GM12864 (cell line): ENCODE measurements around the gene CES5A.
"Not testable (repeated sequence)": the region's sequence is repeated elsewhere in the genome, so short reads cannot be mapped to it uniquely, and the experiment has no call there.

Experiments
- DNase-seq: peaks from one replicate; pipeline ENCODE4 v3.0.0-alpha.2; 2011; ENCODE audit warnings: low read depth
- H3K4me3 ChIP-seq: 2 replicates; pipeline ENCODE4 v1.5.1; 2011; ENCODE audit warnings: mild to moderate bottlenecking, low read depth, low read length, control low read depth
- TF ChIP-seq, protein P1 (sequence below): IDR thresholded peaks from 2 replicates; pipeline ENCODE4 v1.5.1; 2011; ENCODE audit warnings: low read depth, mild to moderate bottlenecking, moderate library complexity, low read length, control low read depth, inconsistent platforms; ENCODE audit errors: missing control alignments

The CES5A gene

DNA sequence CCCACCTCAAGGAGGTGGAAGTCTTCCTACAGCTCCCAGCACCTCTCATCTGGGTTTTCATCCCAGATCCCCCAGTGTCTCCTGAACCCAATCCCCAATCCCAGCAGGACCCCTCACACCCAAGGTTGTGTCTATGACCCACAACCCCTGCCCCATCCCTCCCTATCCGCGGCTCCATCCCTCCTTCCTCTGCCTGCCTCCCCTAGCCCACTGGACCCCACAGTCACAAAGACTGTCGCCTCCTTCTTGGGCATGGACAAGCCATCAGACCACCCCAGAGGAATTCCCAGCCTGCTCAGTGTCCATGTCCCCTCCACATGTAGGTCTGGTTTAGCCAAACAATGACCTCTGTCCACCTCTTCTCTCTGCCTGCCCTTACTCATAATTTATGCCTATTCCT, 54.6 kb downstream of the CES5A start:
- TF ChIP-seq, protein P1, sequence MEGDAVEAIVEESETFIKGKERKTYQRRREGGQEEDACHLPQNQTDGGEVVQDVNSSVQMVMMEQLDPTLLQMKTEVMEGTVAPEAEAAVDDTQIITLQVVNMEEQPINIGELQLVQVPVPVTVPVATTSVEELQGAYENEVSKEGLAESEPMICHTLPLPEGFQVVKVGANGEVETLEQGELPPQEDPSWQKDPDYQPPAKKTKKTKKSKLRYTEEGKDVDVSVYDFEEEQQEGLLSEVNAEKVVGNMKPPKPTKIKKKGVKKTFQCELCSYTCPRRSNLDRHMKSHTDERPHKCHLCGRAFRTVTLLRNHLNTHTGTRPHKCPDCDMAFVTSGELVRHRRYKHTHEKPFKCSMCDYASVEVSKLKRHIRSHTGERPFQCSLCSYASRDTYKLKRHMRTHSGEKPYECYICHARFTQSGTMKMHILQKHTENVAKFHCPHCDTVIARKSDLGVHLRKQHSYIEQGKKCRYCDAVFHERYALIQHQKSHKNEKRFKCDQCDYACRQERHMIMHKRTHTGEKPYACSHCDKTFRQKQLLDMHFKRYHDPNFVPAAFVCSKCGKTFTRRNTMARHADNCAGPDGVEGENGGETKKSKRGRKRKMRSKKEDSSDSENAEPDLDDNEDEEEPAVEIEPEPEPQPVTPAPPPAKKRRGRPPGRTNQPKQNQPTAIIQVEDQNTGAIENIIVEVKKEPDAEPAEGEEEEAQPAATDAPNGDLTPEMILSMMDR: no peak
- H3K4me3 ChIP-seq: no peak overlapping the region
- no peak for DNase-seq

DNA sequence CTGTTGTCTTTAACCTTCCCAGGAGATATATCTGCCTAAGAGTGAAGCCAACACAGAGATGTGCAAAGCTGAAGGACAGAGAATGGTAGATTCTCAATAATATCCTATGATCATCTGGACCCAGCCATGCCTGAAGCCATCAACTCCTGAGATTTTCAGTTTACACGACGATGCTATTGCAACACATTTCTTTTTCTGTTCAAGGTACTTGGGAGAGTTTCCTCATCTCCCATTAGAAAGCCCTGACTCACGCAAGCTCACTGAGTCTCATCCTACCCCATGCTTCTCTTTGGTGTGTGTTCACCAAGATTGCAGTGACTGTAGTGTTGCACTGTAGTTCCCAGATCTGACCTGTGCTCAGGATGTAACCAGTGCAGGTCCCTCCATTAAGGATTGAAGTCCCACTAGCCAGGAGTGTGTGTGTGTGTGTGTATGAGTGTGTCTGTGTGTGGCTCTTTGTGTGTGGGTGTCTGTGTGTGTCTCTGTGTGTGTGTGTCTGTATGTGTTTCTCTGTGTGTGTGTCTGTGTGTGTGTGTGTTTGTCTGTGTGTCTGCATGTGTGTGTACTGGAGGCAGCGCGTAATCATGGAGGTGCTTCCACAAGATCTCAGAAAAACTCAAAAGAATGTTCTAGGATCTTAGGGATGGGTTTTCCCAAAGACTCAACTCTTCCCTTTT, 57.8 kb downstream of the CES5A start:
- H3K4me3 ChIP-seq: no peak overlapping the region
- TF ChIP-seq, protein P1: no peak
- DNase-seq: no peak

DNA sequence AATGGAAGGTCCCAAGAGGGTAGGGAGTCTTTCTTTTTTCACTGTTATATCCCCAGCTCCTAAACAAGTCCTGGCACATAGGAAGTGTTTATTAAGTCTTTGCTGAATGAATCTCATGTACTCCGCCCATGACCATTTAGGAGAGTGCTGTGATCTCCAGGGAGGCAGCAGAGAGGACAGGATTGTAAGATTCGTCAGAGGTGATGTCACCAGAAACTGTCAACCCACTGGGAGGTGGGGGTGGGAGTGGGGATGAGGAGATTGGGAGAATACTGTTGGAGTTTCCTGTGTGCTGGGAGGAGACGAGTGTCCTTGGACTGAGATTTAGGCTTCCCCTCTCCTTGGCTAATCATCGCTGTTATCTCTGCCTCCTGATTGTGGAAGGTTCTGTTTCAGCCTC, 59.0 kb downstream of the CES5A start:
- not testable (repeated sequence) for H3K4me3 ChIP-seq, DNase-seq

DNA sequence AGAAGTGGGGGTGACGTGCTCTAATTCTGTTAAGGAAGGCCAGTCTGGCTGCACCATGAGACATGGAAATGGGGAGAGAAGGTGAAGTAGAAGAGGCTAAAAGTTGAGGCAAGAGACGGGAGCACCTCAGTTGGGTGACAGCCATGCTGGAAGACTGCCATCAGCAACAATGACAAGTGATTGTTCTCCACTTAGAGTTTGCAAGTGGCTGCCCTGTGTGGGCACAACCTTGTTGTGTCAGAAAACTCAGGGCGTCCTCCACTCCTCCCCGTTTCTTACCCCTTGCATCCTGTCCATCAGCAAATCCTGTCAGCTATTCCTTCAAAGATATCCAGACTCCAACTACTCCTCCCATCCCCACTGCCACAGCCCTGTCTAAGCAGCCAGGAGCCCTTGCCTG, 59.9 kb downstream of the CES5A start:
- H3K4me3 ChIP-seq: no peak overlapping the region
- TF ChIP-seq, protein P1: no peak
- no peak for DNase-seq

DNA sequence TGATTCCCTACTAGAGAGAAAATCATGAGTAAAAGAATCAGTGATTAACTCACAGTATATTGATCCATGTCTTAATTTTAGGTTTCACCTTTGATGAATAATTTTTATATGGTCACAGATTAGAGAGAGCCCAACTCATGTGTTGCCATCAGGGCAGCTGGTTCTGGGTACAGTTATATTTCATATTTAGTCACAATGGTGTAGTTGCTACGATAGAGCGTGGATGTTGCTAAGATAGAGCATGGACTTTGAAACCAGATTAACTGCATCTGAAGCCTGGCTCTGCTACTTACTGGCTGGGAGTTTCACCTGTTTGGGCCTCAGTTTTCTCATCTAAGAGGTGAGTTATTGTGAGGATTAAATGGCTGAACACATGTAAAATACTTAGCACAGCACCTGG, 61.0 kb downstream of the CES5A start:
- DNase-seq, H3K4me3 ChIP-seq: not testable (repeated sequence)

DNA sequence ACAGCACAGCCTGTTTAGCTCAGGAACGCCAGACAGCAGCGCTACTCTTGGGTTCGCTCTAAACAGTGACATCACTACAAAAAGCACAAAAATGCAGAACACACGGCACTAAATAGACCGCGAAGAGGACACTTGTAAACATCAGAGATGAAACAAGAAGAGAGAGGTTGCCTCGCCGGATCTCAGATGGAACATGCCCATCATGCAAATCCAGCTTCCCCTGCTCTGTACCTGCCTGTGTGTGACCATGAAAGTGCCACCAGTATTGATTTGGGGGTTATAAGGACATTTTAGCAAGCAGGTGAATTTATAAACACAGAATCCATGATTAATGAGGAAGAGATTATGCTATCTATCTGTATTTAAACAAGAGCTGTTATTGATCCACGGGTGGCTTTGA, 61.4 kb downstream of the CES5A start:
- H3K4me3 ChIP-seq, DNase-seq: not testable (repeated sequence)

DNA sequence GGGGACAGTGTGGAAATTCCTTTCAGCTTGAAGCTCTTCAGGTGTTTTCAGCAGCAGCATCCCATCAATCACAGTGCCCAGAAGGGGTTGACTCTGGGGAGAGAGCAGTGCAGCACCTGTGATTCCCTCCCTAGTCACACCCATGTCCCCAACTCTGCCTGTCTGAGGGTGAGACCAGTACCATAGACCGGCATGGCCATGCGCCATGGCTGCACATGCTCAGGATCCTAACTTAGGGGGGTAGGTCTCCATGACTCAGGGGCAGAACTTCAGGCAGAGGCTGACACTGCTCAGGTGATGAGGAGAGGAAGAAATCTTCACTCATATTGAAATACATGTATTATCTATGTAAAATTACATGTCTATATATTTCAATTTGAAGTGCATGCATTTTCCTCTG, 62.2 kb downstream of the CES5A start:
- TF ChIP-seq, protein P1: no peak
- H3K4me3 ChIP-seq: no peak overlapping the region
- no peak for DNase-seq

DNA sequence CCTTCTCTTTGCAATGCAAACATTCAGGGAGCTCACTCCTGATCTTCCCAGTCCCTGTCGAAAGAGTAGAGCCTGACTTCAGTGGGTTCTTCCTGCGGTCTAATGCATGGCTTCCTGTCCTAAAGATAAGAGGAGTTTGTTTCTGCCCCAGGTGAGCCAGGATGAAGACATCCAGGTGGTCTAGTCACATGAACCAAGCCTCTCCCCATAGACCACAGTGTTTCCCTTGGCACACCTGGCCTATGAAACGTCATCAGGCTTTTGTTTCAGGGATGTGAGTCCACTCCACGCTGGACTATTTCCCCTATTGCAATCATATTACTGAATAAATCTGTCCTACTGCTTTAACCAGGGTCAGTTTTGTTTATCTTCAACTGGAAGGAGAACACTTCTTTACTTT, 63.4 kb downstream of the CES5A start:
- TF ChIP-seq, protein P1: no peak
- H3K4me3 ChIP-seq: no peak overlapping the region
- DNase-seq: no peak

DNA sequence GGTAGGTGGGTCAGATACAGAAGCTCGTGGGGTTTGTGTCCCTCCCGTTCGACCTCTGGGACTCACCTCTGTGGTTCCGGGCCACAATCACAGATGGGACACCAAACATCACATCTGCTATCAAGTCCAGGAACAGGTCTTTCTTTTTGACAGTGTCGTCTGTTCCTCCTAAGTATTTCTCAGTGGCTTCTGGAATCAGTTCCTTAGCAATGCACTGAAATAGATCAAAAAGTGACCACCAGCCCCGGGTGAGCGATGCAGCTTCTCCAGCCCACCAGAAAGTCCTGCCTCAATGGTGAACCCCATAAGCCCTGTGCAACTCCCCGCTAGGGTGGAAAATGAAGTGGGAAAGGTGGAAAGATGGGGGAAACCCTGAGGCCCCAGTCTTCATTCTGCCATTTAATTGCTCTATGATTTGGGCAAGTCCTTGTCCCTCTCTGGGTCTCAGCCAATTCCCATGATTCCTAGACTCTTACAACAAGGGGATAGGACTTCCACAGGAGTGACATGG, 64.7 kb downstream of the CES5A start:
- no peak for DNase-seq
- H3K4me3 ChIP-seq: no peak overlapping the region
- TF ChIP-seq, protein P1: no peak
